Loucy (cell line): ENCODE results near the gene ARHGDIB.

ENCODE experiments used
- H2AFZ ChIP-seq: fragments of 200-600 bp; sonication (generic); 2 replicates; pipeline ENCODE4 v1.6.0; 2016; ENCODE audit warnings: antibody characterized with exemption, mild to moderate bottlenecking, low read length, moderate library complexity
- H3F3A ChIP-seq: fragments of 200-600 bp; 2 replicates; pipeline ENCODE4 v1.6.0; 2016; ENCODE audit warnings: antibody characterized with exemption, low read depth, mild to moderate bottlenecking
- H3K27me3 ChIP-seq: fragments of 200-600 bp; sonication (generic); 2 replicates; pipeline ENCODE4 v1.6.1; 2014; ENCODE audit warnings: low read length, mild to moderate bottlenecking; ENCODE audit not compliant: insufficient read depth, poor library complexity, severe bottlenecking
- H3K36me3 ChIP-seq: fragments of 200-600 bp; sonication (generic); 2 replicates; pipeline ENCODE4 v1.6.1; 2016; ENCODE audit warnings: low read length; ENCODE audit not compliant: insufficient read depth
- H3K4me1 ChIP-seq: fragments of 200-600 bp; sonication (generic); 2 replicates; pipeline ENCODE4 v1.5.1; 2014; ENCODE audit warnings: low read length, mild to moderate bottlenecking; ENCODE audit not compliant: insufficient read depth, poor library complexity, severe bottlenecking
- H3K4me2 ChIP-seq: fragments of 200-600 bp; sonication (generic); 2 replicates; pipeline ENCODE4 v1.6.0; 2014; ENCODE audit warnings: antibody characterized with exemption, low read length, low read depth, mild to moderate bottlenecking; ENCODE audit not compliant: poor library complexity, severe bottlenecking
- H3K4me3 ChIP-seq: fragments of 200-600 bp; sonication (generic); 2 replicates; pipeline ENCODE4 v1.5.1; 2014; ENCODE audit warnings: low read length, mild to moderate bottlenecking, mixed read lengths; ENCODE audit not compliant: poor library complexity, severe bottlenecking
- H3K79me2 ChIP-seq: fragments of 200-600 bp; sonication (generic); 2 replicates; pipeline ENCODE4 v1.6.1; 2014; ENCODE audit warnings: low read length; ENCODE audit not compliant: insufficient read depth
- H3K9ac ChIP-seq: fragments of 200-600 bp; sonication (generic); 2 replicates; pipeline ENCODE4 v1.6.0; 2014; ENCODE audit warnings: mild to moderate bottlenecking, low read depth, low read length, moderate library complexity; ENCODE audit not compliant: poor library complexity, severe bottlenecking
- H3K9me2 ChIP-seq: fragments of 200-600 bp; sonication (generic); replicated peaks from 2 replicates; pipeline ENCODE4 v1.6.1; 2016; ENCODE audit warnings: low read depth, low read length, mixed read lengths
- H3K9me3 ChIP-seq: fragments of 200-600 bp; sonication (generic); 2 replicates; pipeline ENCODE4 v1.6.1; 2014; ENCODE audit warnings: mild to moderate bottlenecking, antibody characterized with exemption, low read length, low read depth; ENCODE audit not compliant: insufficient read depth
- H4K20me1 ChIP-seq: fragments of 200-600 bp; sonication (generic); 2 replicates; pipeline ENCODE4 v1.6.0; 2014; ENCODE audit warnings: antibody characterized with exemption, low read length, mild to moderate bottlenecking; ENCODE audit not compliant: insufficient read depth, poor library complexity, severe bottlenecking
- CTCF ChIP-seq: fragments of 200-600 bp; sonication (generic); conservative IDR thresholded peaks from 2 replicates; pipeline ENCODE4 v1.5.1; 2014; ENCODE audit warnings: mild to moderate bottlenecking, antibody characterized with exemption, low read length
- EZH2phosphoT487 ChIP-seq: fragments of 200-600 bp; IDR thresholded peaks from 2 replicates; pipeline ENCODE4 v1.6.1; 2018; ENCODE audit warnings: antibody characterized with exemption, mild to moderate bottlenecking, moderate library complexity, borderline replicate concordance

Gene ARHGDIB

DNA sequence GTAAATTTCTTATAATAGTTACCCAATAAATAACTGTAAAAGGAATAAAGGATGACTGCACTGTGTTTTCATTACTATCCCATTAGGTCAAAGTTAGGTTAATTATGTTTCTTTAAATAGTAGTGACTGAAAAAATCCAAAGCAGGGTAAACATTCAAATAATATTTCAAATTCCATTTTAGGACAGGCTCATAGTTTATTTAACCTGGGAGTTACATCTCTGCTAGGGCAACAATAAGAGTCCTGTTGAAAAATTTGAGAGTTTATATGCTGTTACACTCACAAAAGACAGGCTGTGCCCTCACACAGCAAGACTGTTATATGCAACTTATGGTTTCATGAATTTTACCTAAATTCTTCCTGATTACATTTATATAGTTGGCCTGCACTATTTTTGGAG is 31.1 kb downstream of the ARHGDIB start:
- Histone ChIP-seq H3K4me1 (peaks cover 13% of the 10 kb centered on the region), H3F3A (no peaks in the 10 kb centered on the region), H3K9me2 (no peaks in the 10 kb centered on the region), H3K4me3 (no peak overlapping the region), H3K79me2 (no peaks in the 10 kb centered on the region), H4K20me1 (no peaks in the 10 kb centered on the region), H3K36me3 (no peaks in the 10 kb centered on the region), H3K4me2 (no peak overlapping the region), H2AFZ (no peak overlapping the region), H3K9me3 (no peaks in the 10 kb centered on the region), H3K27me3 (no peaks in the 10 kb centered on the region), H3K9ac (no peak overlapping the region)
- TF ChIP-seq CTCF: no peak
- no peak for TF ChIP-seq EZH2phosphoT487

- Histone ChIP-seq H3K4me2 (no peak overlapping the region), H3K9me2 (no peaks in the 10 kb centered on the region), H2AFZ (no peak overlapping the region), H3K9ac (no peak overlapping the region), H3F3A (no peaks in the 10 kb centered on the region), H3K36me3 (no peaks in the 10 kb centered on the region), H4K20me1 (no peaks in the 10 kb centered on the region), H3K4me1 (peaks cover 4% of the 10 kb centered on the region), H3K4me3 (no peak overlapping the region), H3K79me2 (no peaks in the 10 kb centered on the region), H3K27me3 (no peaks in the 10 kb centered on the region), H3K9me3 (no peaks in the 10 kb centered on the region)
- TF ChIP-seq CTCF (no peak), EZH2phosphoT487 (no peak)
These were observed 32.5 kb downstream of the ARHGDIB start for GRCh38 chr12:14928931-14929330.

DNA sequence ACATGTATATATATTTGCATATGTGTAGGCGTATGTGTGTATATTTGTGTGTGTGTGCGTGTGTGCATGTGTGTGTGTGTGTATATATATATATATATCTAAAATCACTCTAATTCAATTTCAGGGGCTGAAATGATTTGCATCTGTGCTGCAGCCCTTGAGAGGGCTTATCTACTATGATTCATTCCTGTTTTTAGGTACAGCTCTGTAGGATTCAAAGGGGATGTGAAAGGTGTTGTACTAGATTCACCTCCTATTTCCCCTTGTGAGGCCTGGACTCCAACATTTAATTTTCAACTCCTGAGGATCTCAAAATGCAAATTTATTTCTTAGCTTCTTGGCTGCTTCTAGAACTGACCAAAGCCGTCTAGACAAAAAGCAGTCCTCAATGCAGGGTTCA is 34.1 kb downstream of the ARHGDIB start:
- Histone ChIP-seq H3K27me3 (no peaks in the 10 kb centered on the region), H3F3A (no peaks in the 10 kb centered on the region), H3K9me2 (no peaks in the 10 kb centered on the region), H4K20me1 (no peaks in the 10 kb centered on the region), H3K4me3 (no peak overlapping the region), H3K36me3 (no peaks in the 10 kb centered on the region), H3K4me1 (no peaks in the 10 kb centered on the region), H2AFZ (no peak overlapping the region), H3K4me2 (no peak overlapping the region), H3K9me3 (no peaks in the 10 kb centered on the region), H3K79me2 (no peaks in the 10 kb centered on the region), H3K9ac (no peak overlapping the region)
- TF ChIP-seq EZH2phosphoT487: no peak
- no peak for TF ChIP-seq CTCF
